ENCODE measurements around the gene SAP30BP. TPM values are rescaled to one million over a fixed set of nuclear protein-coding genes. Genes with fewer than 3 reads are reported as not detected.

The SAP30BP gene
- total and polyA plus RNA-seq, 2 of the 13 experiments (the other 11 are each of a cell fraction or from before 2014, with no cell fraction given) = 67.7 to 99.4 TPM

DNA sequence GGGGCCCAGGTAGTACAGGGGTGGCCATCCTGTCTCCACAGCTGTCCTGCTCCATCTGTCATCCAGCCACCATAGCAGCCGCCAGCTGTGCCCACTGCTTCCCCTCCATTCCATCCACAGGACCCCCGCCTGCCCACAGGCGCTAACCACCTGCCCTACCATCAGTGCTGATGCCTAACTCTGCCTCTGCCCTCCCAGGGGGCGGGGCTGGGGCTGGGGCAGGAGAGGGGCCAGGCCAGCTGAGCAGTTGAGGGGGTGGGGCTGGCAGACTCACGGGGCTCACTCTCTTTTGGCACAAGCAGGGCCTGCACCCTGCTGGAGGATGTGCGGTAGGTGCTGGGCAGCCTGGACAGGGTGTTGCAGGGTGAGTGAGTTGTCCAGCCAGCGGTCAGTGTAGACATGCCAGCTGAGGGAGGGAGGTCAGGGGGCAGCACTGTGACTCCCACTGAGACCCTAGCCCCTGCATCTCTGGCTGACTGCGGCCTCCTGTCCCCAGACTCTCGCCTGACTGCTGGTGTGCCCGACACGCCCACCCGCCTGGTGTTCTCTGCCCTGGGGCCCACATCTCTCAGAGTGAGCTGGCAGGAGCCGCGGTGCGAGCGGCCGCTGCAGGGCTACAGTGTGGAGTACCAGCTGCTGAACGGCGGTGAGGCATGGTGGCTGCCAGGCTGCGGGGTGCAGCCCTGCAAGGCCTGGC lies 88.2 kb downstream of the SAP30BP start:
- H3K4me1 ChIP-seq (ENCODE audit: insufficient read depth, low read length) = peaks cover 61% of the 10 kb centered on the region
- POLR2A ChIA-PET = interaction anchor here (1.6 to 5.8 kb wide), 13 partner anchors 9 to 121 kb away, joined by 5 to 116 read pairs (median 11); partner anchors contain the start of genes GALK1, RECQL5, SAP30BP and UNC13D
- peak overlapping the region in 1 of 3 experiments; percentile 69; a peak in 1 of 6 replicates for H3K4me3 ChIP-seq (replicated peaks in 1 of 3; ENCODE audit: insufficient read depth in 1 of 3, low read depth in 2 of 3, low read length in 3 of 3)
- BruUV-seq (replicated peaks) = no TSS peak
- CTCF ChIA-PET (ENCODE audit: low intra/inter-chr PET ratio, low total read pairs) = interaction anchor here (1.3 to 2.8 kb wide), 2 partner anchors 9 to 17 kb away, joined by 4 to 12 read pairs; partner anchors contain the start of gene GALK1
- in situ Hi-C loops (cut with HindIII; ENCODE audit: extremely low pct_ligation_motif_present, low pct_unique_long_range_greater_than_20kb) (loop anchor here (10.0 kb wide), 1 partner anchor 141 kb away; no protein-coding TSS in a partner anchor), intact Hi-C loops (cut with micrococcal nuclease; ENCODE audit: unreplicated experiment) (no loop called here)
- 81% methylated on average over 11 of the region's 20 CpGs for WGBS (ENCODE audit: low lambda C conversion rate)
- ATAC-seq (peak; percentile 11), DNase-seq (ENCODE audit: low spot score) (no peak), FAIRE-seq (no peak)
- no peaks in the 10 kb centered on the region for H3K36me3 ChIP-seq (replicated peaks in 1 of 2; ENCODE audit: control insufficient read depth in 1 of 2, insufficient read depth in 2 of 2, low read length in 2 of 2)
- peak overlapping the region; percentile 89 for H3K4me2 ChIP-seq (ENCODE audit: low read depth, low read length)
- no peak overlapping the region for H2AFZ ChIP-seq (ENCODE audit: low read length)
- no peaks in the 10 kb centered on the region for H3K79me2 ChIP-seq (ENCODE audit: insufficient read depth, low read length)
- H3K27me3 ChIP-seq (ENCODE audit: control insufficient read depth in 1 of 2, insufficient read depth in 2 of 2, low read length in 2 of 2) = no peaks in the 10 kb centered on the region
- H3K27ac ChIP-seq (ENCODE audit: extremely low read length, insufficient read depth, low read length) = peak overlapping the region; percentile 72
- H4K20me1 ChIP-seq (ENCODE audit: insufficient read depth, low read length) = no peaks in the 10 kb centered on the region
- no peaks in the 10 kb centered on the region for H3K9me3 ChIP-seq (ENCODE audit: low read length)
- peak overlapping the region; percentile 75; the same call in 1 of the 2 replicates for H3K9ac ChIP-seq (ENCODE audit: insufficient read depth, low read depth, low read length)
- no peak for TF ChIP-seq SIX4 (CRISPR knock-in tag; IDR thresholded peaks at IDR 0.05)
- TF ChIP-seq MAZ (IDR thresholded peaks at IDR 0.05; ENCODE audit: borderline replicate concordance, low read depth, low read length) = no peak
- no peak for TF ChIP-seq MAZ (CRISPR knock-in tag; IDR thresholded peaks at IDR 0.05; ENCODE audit: low read depth)
- peak; percentile 44; the same call in 1 of the 2 replicates for TF ChIP-seq RBFOX2 (IDR thresholded peaks at IDR 0.05; ENCODE audit: low read depth, low read length)
- TF ChIP-seq ZNF768 (CRISPR knock-in tag; IDR thresholded peaks at IDR 0.05) = peak; percentile 35; the same call in 1 of the 2 replicates
- TF ChIP-seq ZNF264 (CRISPR knock-in tag; IDR thresholded peaks at IDR 0.05) = no peak
- TF ChIP-seq, protein P1, sequence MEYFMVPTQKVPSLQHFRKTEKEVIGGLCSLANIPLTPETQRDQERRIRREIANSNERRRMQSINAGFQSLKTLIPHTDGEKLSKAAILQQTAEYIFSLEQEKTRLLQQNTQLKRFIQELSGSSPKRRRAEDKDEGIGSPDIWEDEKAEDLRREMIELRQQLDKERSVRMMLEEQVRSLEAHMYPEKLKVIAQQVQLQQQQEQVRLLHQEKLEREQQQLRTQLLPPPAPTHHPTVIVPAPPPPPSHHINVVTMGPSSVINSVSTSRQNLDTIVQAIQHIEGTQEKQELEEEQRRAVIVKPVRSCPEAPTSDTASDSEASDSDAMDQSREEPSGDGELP (IDR thresholded peaks at IDR 0.05; ENCODE audit: borderline replicate concordance, low read depth) = peak; percentile 66; the same call in 1 of the 2 replicates
- TF ChIP-seq AGO2 (optimal IDR thresholded peaks at IDR 0.05; ENCODE audit: low read depth, low read length) = peak; percentile 73
- TF ChIP-seq ZNF614 (CRISPR knock-in tag; IDR thresholded peaks at IDR 0.05; ENCODE audit: borderline replicate concordance) = no peak
- no peak for TF ChIP-seq ATF7-NPFF (CRISPR knock-in tag; IDR thresholded peaks at IDR 0.05; ENCODE audit: low read depth)
- 0 out of 2 replicates have a peak, but pooled peaks have one; percentile 6 for TF ChIP-seq ZNF430 (CRISPR knock-in tag; IDR thresholded peaks at IDR 0.05)
- TF ChIP-seq ZNF451 (CRISPR knock-in tag; IDR thresholded peaks at IDR 0.05) = no peak
- no peak for TF ChIP-seq ZFY (CRISPR knock-in tag; IDR thresholded peaks at IDR 0.05)
- TF ChIP-seq AHR (CRISPR knock-in tag; IDR thresholded peaks at IDR 0.05) = 0 out of 2 replicates have a peak, but pooled peaks have one; percentile 43
- TF ChIP-seq, protein P2, sequence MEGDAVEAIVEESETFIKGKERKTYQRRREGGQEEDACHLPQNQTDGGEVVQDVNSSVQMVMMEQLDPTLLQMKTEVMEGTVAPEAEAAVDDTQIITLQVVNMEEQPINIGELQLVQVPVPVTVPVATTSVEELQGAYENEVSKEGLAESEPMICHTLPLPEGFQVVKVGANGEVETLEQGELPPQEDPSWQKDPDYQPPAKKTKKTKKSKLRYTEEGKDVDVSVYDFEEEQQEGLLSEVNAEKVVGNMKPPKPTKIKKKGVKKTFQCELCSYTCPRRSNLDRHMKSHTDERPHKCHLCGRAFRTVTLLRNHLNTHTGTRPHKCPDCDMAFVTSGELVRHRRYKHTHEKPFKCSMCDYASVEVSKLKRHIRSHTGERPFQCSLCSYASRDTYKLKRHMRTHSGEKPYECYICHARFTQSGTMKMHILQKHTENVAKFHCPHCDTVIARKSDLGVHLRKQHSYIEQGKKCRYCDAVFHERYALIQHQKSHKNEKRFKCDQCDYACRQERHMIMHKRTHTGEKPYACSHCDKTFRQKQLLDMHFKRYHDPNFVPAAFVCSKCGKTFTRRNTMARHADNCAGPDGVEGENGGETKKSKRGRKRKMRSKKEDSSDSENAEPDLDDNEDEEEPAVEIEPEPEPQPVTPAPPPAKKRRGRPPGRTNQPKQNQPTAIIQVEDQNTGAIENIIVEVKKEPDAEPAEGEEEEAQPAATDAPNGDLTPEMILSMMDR (CRISPR knock-in tag; IDR thresholded peaks at IDR 0.05) = peak; percentile 44
- TF ChIP-seq GTF3A (CRISPR knock-in tag; conservative IDR thresholded peaks at IDR 0.05) = 0 out of 2 replicates have a peak, but pooled peaks have one; percentile 30
- TF ChIP-seq, protein P3, sequence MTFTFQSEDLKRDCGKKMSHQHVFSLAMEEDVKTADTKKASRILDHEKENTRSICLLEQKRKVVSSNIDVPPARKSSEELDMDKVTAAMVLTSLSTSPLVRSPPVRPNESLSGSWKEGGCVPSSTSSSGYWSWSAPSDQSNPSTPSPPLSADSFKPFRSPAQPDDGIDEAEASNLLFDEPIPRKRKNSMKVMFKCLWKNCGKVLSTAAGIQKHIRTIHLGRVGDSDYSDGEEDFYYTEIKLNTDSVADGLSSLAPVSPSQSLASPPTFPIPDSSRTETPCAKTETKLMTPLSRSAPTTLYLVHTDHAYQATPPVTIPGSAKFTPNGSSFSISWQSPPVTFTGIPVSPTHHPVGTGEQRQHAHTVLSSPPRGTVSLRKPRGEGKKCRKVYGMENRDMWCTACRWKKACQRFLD (CRISPR knock-in tag; IDR thresholded peaks at IDR 0.05; ENCODE audit: borderline replicate concordance) = no peak
- TF ChIP-seq MED13 (CRISPR knock-in tag; IDR thresholded peaks at IDR 0.05) = no peak
- TF ChIP-seq ZNF564 (CRISPR knock-in tag; IDR thresholded peaks at IDR 0.05) = no peak
